GM12878 (cell line): ENCODE results near the gene NHSL1. TPM values are rescaled to one million over a fixed set of nuclear protein-coding genes. Genes with fewer than 3 reads are reported as not detected.

ENCODE experiments used
- ATAC-seq: fragments of 200-7000 bp; cut with Tn5 transposase; 3 replicates; pipeline ENCODE4 v1.9.1; 2020; ENCODE audit warnings: mild to moderate bottlenecking, moderate library complexity
- BruUV-seq: library from RNA; stranded (reverse); fragments of 400-500 nt; replicated peaks from 2 replicates; lab custom pipeline; 2021; lab: Mats Ljungman, UMichigan
- CTCF ChIA-PET: fragments of 300-600 bp; sonication (Branson Sonifier 250); formaldehyde crosslinking; extraction: SDS; loops from one replicate; lab custom pipeline; 2021; ENCODE audit warnings: inconsistent platforms; lab: Yijun Ruan, JAX
- POLR2A ChIA-PET: fragments of 350-600 bp; formaldehyde crosslinking; extraction: SDS; loops from one replicate; lab custom pipeline; 2021; ENCODE audit warnings: inconsistent platforms; lab: Charles Lee
- RAD21 ChIA-PET: fragments of 300-600 bp; sonication (Branson Sonifier 250); formaldehyde crosslinking; loops from one replicate; lab custom pipeline; 2023; ENCODE audit warnings: antibody characterized with exemption; ENCODE audit not compliant: unreplicated experiment; lab: Charles Lee
- SMC1A ChIA-PET: fragments of 300-600 bp; sonication (Branson Sonifier 250); formaldehyde crosslinking; loops from one replicate; lab custom pipeline; 2023; ENCODE audit not compliant: unreplicated experiment, uncharacterized antibody; lab: Charles Lee
- DNase-seq: peaks from one replicate; pipeline ENCODE4 v3.0.0-alpha.2; 2011; ENCODE audit warnings: low read depth, low spot score
- FAIRE-seq: peaks from 3 replicates; lab custom pipeline; 2011; peaks lifted over from hg19 to GRCh38; lab: Jason Lieb, UNC
- H2AFZ ChIP-seq: 2 replicates; pipeline ENCODE4 v1.6.0; 2011; ENCODE audit warnings: low read depth, low read length, control low read depth; ENCODE audit not compliant: control insufficient read depth
- H3K27ac ChIP-seq: 2 replicates; pipeline ENCODE4 v1.5.1; 2011; ENCODE audit warnings: control low read depth; ENCODE audit not compliant: control insufficient read depth, insufficient read depth
- H3K27me3 ChIP-seq, 2 experiments: replicated peaks in 1 of 2; 2 replicates each; pipeline versions ENCODE4 v1.6.0 to v1.6.1; 2011; ENCODE audit warnings: low read length in 1 of 2; ENCODE audit not compliant: control insufficient read depth in 2 of 2, insufficient read depth in 2 of 2
- H3K36me3 ChIP-seq, 2 experiments: 2 replicates each; pipeline ENCODE4 v1.5.1; 2011; ENCODE audit warnings: low read length in 1 of 2; ENCODE audit not compliant: control insufficient read depth in 2 of 2, insufficient read depth in 2 of 2
- H3K4me1 ChIP-seq: 2 replicates; pipeline ENCODE4 v1.6.1; 2011; ENCODE audit warnings: mild to moderate bottlenecking, low read length, moderate library complexity, mixed read lengths; ENCODE audit not compliant: control insufficient read depth, insufficient read depth
- H3K4me2 ChIP-seq: 2 replicates; pipeline ENCODE4 v1.6.0; 2011; ENCODE audit warnings: control low read depth; ENCODE audit not compliant: control insufficient read depth, insufficient read depth
- H3K4me3 ChIP-seq: fragments of 200-600 bp; sonication (generic); 2 replicates; pipeline ENCODE4 v1.5.1; 2016
- H3K79me2 ChIP-seq: 2 replicates; pipeline ENCODE4 v1.6.0; 2011; ENCODE audit warnings: low read length; ENCODE audit not compliant: control insufficient read depth, insufficient read depth
- H3K9ac ChIP-seq: 2 replicates; pipeline ENCODE4 v1.8.0; 2011; ENCODE audit warnings: low read length, control low read depth, mixed read lengths; ENCODE audit not compliant: control insufficient read depth, insufficient read depth
- H3K9me3 ChIP-seq: replicated peaks from 3 replicates; pipeline ENCODE4 v1.5.1; 2011; ENCODE audit warnings: mild to moderate bottlenecking, low read length; ENCODE audit not compliant: control insufficient read depth, insufficient read depth
- H4K20me1 ChIP-seq: 2 replicates; pipeline ENCODE4 v1.6.0; 2011; ENCODE audit not compliant: control insufficient read depth, insufficient read depth
- ASH2L ChIP-seq: fragments of 300-600, 200-600 bp; sonication (generic); IDR thresholded peaks from 2 replicates; pipeline ENCODE4 v1.6.1; 2017; ENCODE audit warnings: low read depth, mild to moderate bottlenecking, borderline replicate concordance
- IKZF1 ChIP-seq: fragments of 450-650 bp; conservative IDR thresholded peaks from 2 replicates; pipeline ENCODE4 v1.6.1; 2017; ENCODE audit warnings: antibody characterized with exemption, mild to moderate bottlenecking
- JUND ChIP-seq: IDR thresholded peaks from 2 replicates; pipeline ENCODE4 v1.6.1; 2012; ENCODE audit warnings: low read depth, mild to moderate bottlenecking, low read length, improper control_type of control experiment, moderate library complexity
- NFIC ChIP-seq: IDR thresholded peaks from 2 replicates; pipeline ENCODE4 v1.6.1; 2012; ENCODE audit warnings: low read depth, mild to moderate bottlenecking, inconsistent platforms, low read length, moderate library complexity
- NRF1 ChIP-seq: conservative IDR thresholded peaks from 2 replicates; pipeline ENCODE4 v1.6.1; 2011; ENCODE audit warnings: mild to moderate bottlenecking, low read depth, low read length, improper control_type of control experiment
- POU2F2 ChIP-seq: IDR thresholded peaks from 3 replicates; pipeline ENCODE4 v1.6.1; 2011; ENCODE audit warnings: low read depth, mild to moderate bottlenecking, low read length, borderline replicate concordance
- RAD21 ChIP-seq: IDR thresholded peaks from 2 replicates; pipeline ENCODE4 v1.6.1; 2011; ENCODE audit warnings: mild to moderate bottlenecking, low read depth, low read length, moderate library complexity; ENCODE audit not compliant: insufficient read depth
- SMAD1 ChIP-seq: fragments of 450-650 bp; IDR thresholded peaks from 2 replicates; pipeline ENCODE4 v1.6.1; 2018; ENCODE audit warnings: mild to moderate bottlenecking, low read depth; ENCODE audit not compliant: partially characterized antibody
- TAF1 ChIP-seq: IDR thresholded peaks from 2 replicates; pipeline ENCODE4 v1.6.1; 2011; ENCODE audit warnings: mild to moderate bottlenecking, low read depth, low read length, borderline replicate concordance
- TARDBP ChIP-seq: IDR thresholded peaks from 2 replicates; pipeline ENCODE4 v1.6.1; 2016; ENCODE audit warnings: borderline replicate concordance
- TBL1XR1 ChIP-seq: IDR thresholded peaks from 2 replicates; pipeline ENCODE4 v1.6.1; 2012; ENCODE audit warnings: low read depth, low read length, improper control_type of control experiment
- TCF12 ChIP-seq: IDR thresholded peaks from 2 replicates; pipeline ENCODE4 v1.6.1; 2011; ENCODE audit warnings: low read depth, mild to moderate bottlenecking, low read length
- ZBTB33 ChIP-seq: fragments of 450-650 bp; IDR thresholded peaks from 2 replicates; pipeline ENCODE4 v1.6.1; 2017; ENCODE audit warnings: mild to moderate bottlenecking
- ZNF24 ChIP-seq: fragments of 450-650 bp; IDR thresholded peaks from 2 replicates; pipeline ENCODE4 v1.6.1; 2017; ENCODE audit warnings: antibody characterized with exemption, mild to moderate bottlenecking
- ZNF384 ChIP-seq: IDR thresholded peaks from 2 replicates; pipeline ENCODE4 v1.6.1; 2012; ENCODE audit warnings: low read depth, mild to moderate bottlenecking, low read length, improper control_type of control experiment, borderline replicate concordance
- WGBS: methylation state at CpG from one replicate; pipeline ENCODE4 v1.1.6; 2016; ENCODE audit warnings: low lambda C conversion rate; ENCODE audit not compliant: insufficient replicate concordance, insufficient coverage; ENCODE audit errors: missing lambda C conversion rate; 5-methylcytosine and 5-hydroxymethylcytosine counted together
- in situ Hi-C: fragments of 300-500 bp; cut with MboI; formaldehyde crosslinking; loops from 9 replicates; pipeline ENCODE4 v1.14.3; 2018; ENCODE audit warnings: mixed read lengths
- intact Hi-C: fragments of 100-400 bp; cut with micrococcal nuclease; formaldehyde crosslinking; loops from one replicate; pipeline ENCODE4 v1.14.2; 2022; ENCODE audit not compliant: unreplicated experiment
- polyA plus RNA-seq, 11 experiments: library from polyadenylated mRNA; depleted of rRNA in 4 of 11; unstranded in 6 of 11; stranded (reverse) in 5 of 11; fragments of >200 nt; fragmentation: Nextera tagmentation in 4 of 11; fragmentation: Illumina TruSeq in 1 of 11; extraction: Ambion mirVana in 4 of 11; extraction: Trizol in 1 of 11; gene quantifications; 1 replicate in 1 of 11; 2 replicates in 10 of 11; pipeline versions ENCODE4 v1.2.1 to v1.2.3, GENCODE V29; 2011 to 2016; ENCODE audit warnings: inconsistent platforms in 2 of 11, missing spikeins in 2 of 11, low read depth in 1 of 11
- total RNA-seq, 4 experiments: library from RNA; depleted of rRNA in 3 of 4; stranded (reverse); fragments of >200 nt in 3 of 4; fragmentation: Illumina TruSeq in 1 of 4; extraction: Trizol in 1 of 4; gene quantifications; 2 replicates each; pipeline versions ENCODE4 v1.2.1 to v1.2.3, GENCODE V29; 2013 to 2021
- TF ChIP-seq, protein P1 (sequence below): fragments of 450-650 bp; IDR thresholded peaks from 2 replicates; pipeline ENCODE4 v1.6.1; 2017; ENCODE audit warnings: mild to moderate bottlenecking, moderate library complexity

The NHSL1 gene
- total and polyA plus RNA-seq, 10 of the 15 experiments (the other 5 are each of a cell fraction or from before 2014, with no cell fraction given) = 0.26 to 14.1 (median 0.90) TPM

DNA sequence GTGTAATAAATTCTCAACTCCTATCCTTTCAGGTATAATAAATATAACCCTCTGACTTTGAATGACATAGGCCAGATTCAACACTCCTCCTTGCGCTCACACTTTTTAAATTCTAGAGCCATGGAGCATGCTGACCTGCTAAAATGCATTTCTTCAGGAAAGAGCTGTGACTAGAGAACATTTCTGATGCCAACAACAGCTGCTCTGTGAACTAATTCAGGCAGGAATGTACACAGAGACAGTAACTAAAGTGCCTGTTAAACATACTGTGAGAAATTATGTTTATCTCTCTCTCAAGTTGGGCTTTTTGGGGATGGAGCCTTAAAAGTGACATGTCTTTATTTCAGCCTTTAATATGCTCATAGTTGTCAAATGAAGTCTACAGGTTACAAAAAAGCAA lies 8.3 kb downstream of the NHSL1 start:
- ChIA-PET CTCF (interaction anchor here (0.7 to 2.5 kb wide), 5 partner anchors 9 to 35 kb away, joined by 3 to 10 read pairs (median 4); no protein-coding TSS in a partner anchor), RAD21 (interaction anchor here (1.1 to 2.4 kb wide), 4 partner anchors 8 to 35 kb away, joined by 3 to 9 read pairs (median 4); partner anchors contain the start of gene NHSL1), POLR2A (no interaction called here), SMC1A (interaction anchor here (0.9 to 11.5 kb wide), 6 partner anchors 9 to 50 kb away, joined by 3 to 139 read pairs (median 6); partner anchors contain the start of gene NHSL1)
- no peaks in the 10 kb centered on the region for H3K79me2 ChIP-seq
- DNase-seq = no peak
- H3K27ac ChIP-seq = no peak overlapping the region
- H3K4me3 ChIP-seq = no peak overlapping the region
- H3K4me1 ChIP-seq = no peaks in the 10 kb centered on the region
- H3K9me3 ChIP-seq = no peaks in the 10 kb centered on the region
- 87% methylated on average over 1 of the region's 1 CpG for WGBS
- no peaks in the 10 kb centered on the region; a peak in 1 of 4 replicates for H3K36me3 ChIP-seq
- intact Hi-C loops = no loop called here
- H3K9ac ChIP-seq = no peak overlapping the region
- H4K20me1 ChIP-seq = no peaks in the 10 kb centered on the region
- in situ Hi-C loops = no loop called here
- BruUV-seq = no TSS peak
- H3K27me3 ChIP-seq = peaks cover 0 to 2% of the 10 kb centered on the region in 2 experiments; a peak in 1 of 4 replicates
- ATAC-seq = no peak
- H2AFZ ChIP-seq = no peak overlapping the region
- FAIRE-seq = no peak
- H3K4me2 ChIP-seq = no peak overlapping the region
- no peak for TF ChIP-seq NRF1
- no peak for TF ChIP-seq NFIC
- TF ChIP-seq ASH2L = no peak
- no peak for TF ChIP-seq ZNF384
- no peak for TF ChIP-seq TAF1
- no peak for TF ChIP-seq TBL1XR1
- TF ChIP-seq, protein P1, sequence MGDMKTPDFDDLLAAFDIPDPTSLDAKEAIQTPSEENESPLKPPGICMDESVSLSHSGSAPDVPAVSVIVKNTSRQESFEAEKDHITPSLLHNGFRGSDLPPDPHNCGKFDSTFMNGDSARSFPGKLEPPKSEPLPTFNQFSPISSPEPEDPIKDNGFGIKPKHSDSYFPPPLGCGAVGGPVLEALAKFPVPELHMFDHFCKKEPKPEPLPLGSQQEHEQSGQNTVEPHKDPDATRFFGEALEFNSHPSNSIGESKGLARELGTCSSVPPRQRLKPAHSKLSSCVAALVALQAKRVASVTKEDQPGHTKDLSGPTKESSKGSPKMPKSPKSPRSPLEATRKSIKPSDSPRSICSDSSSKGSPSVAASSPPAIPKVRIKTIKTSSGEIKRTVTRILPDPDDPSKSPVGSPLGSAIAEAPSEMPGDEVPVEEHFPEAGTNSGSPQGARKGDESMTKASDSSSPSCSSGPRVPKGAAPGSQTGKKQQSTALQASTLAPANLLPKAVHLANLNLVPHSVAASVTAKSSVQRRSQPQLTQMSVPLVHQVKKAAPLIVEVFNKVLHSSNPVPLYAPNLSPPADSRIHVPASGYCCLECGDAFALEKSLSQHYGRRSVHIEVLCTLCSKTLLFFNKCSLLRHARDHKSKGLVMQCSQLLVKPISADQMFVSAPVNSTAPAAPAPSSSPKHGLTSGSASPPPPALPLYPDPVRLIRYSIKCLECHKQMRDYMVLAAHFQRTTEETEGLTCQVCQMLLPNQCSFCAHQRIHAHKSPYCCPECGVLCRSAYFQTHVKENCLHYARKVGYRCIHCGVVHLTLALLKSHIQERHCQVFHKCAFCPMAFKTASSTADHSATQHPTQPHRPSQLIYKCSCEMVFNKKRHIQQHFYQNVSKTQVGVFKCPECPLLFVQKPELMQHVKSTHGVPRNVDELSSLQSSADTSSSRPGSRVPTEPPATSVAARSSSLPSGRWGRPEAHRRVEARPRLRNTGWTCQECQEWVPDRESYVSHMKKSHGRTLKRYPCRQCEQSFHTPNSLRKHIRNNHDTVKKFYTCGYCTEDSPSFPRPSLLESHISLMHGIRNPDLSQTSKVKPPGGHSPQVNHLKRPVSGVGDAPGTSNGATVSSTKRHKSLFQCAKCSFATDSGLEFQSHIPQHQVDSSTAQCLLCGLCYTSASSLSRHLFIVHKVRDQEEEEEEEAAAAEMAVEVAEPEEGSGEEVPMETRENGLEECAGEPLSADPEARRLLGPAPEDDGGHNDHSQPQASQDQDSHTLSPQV = no peak
- TF ChIP-seq IKZF1 = no peak
- no peak for TF ChIP-seq ZNF24
- no peak for TF ChIP-seq JUND
- no peak for TF ChIP-seq POU2F2
- no peak for TF ChIP-seq SMAD1
- TF ChIP-seq TARDBP = no peak
- no peak for TF ChIP-seq RAD21
- no peak for TF ChIP-seq ZBTB33
- no peak for TF ChIP-seq TCF12
